CD14-positive monocyte (primary cell): ENCODE results near the gene VSTM4. TPM values are rescaled to one million over a fixed set of nuclear protein-coding genes. Genes with fewer than 3 reads are reported as not detected.

ENCODE experiments used
- DNase-seq, 3 donors: peaks; one replicate each; pipeline ENCODE4 v3.0.0-alpha.2; 2011 to 2022
- H2AFZ ChIP-seq: 2 replicates; pipeline ENCODE4 v1.6.0; 2012; ENCODE audit warnings: mild to moderate bottlenecking, low read depth, low read length, inconsistent platforms; ENCODE audit not compliant: insufficient read depth, poor library complexity, severe bottlenecking
- H3K27ac ChIP-seq, 2 donors: 1 replicate in 1 of 2; 2 replicates in 1 of 2; pipeline ENCODE4 v1.5.1; 2012 to 2013; ENCODE audit warnings: low read length in 2 of 2, control low read depth in 1 of 2, inconsistent platforms in 1 of 2, low read depth in 1 of 2, mild to moderate bottlenecking in 1 of 2
- H3K27me3 ChIP-seq, 2 donors: one replicate each; pipeline versions ENCODE4 v1.6.0 to v1.6.1; 2011 to 2013; ENCODE audit warnings: low read length in 2 of 2; ENCODE audit not compliant: control insufficient read depth in 2 of 2, insufficient read depth in 2 of 2
- H3K36me3 ChIP-seq, 2 donors: replicated peaks in 1 of 2; 1 replicate in 1 of 2; 2 replicates in 1 of 2; pipeline versions ENCODE4 v1.5.1 to v1.6.1; 2012 to 2013; ENCODE audit warnings: low read length in 2 of 2, control low read depth in 1 of 2, inconsistent platforms in 1 of 2, mild to moderate bottlenecking in 1 of 2; ENCODE audit not compliant: insufficient read depth in 2 of 2, control insufficient read depth in 1 of 2
- H3K4me1 ChIP-seq, 2 donors: 1 replicate in 1 of 2; 2 replicates in 1 of 2; pipeline versions ENCODE4 v1.5.1 to v1.6.1; 2012 to 2013; ENCODE audit warnings: low read length in 2 of 2, control low read depth in 1 of 2, inconsistent platforms in 1 of 2, mild to moderate bottlenecking in 1 of 2, moderate library complexity in 1 of 2; ENCODE audit not compliant: insufficient read depth in 2 of 2, control insufficient read depth in 1 of 2
- H3K4me2 ChIP-seq: replicated peaks from 2 replicates; pipeline ENCODE3; 2012; ENCODE audit warnings: low read length, moderate library complexity, mild to moderate bottlenecking; ENCODE audit not compliant: poor library complexity, severe bottlenecking; ENCODE audit errors: extremely low read depth
- H3K4me3 ChIP-seq, 3 experiments: fragments of 200-600 bp in 1 of 3; sonication (generic) in 1 of 3; replicated peaks in 1 of 3; 1 replicate in 2 of 3; 2 replicates in 1 of 3; pipeline ENCODE4 v1.5.1; 2011 to 2013; ENCODE audit warnings: low read length in 3 of 3, mild to moderate bottlenecking in 3 of 3, control low read depth in 2 of 3, low read depth in 2 of 3, inconsistent platforms in 1 of 3, moderate library complexity in 1 of 3
- H3K79me2 ChIP-seq: 2 replicates; pipeline ENCODE4 v1.6.0; 2012; ENCODE audit warnings: mild to moderate bottlenecking, control low read depth, inconsistent platforms, low read length, moderate library complexity; ENCODE audit not compliant: insufficient read depth
- H3K9ac ChIP-seq: 2 replicates; pipeline ENCODE4 v1.6.0; 2017; ENCODE audit warnings: low read length, mild to moderate bottlenecking; ENCODE audit not compliant: insufficient read depth, poor library complexity, severe bottlenecking
- H3K9me3 ChIP-seq, 2 donors: replicated peaks in 1 of 2; 1 replicate in 1 of 2; 2 replicates in 1 of 2; pipeline versions ENCODE4 v1.5.1 to v1.6.1; 2012 to 2013; ENCODE audit warnings: low read length in 2 of 2, control low read depth in 1 of 2; ENCODE audit not compliant: control insufficient read depth in 1 of 2, insufficient read depth in 1 of 2
- H4K20me1 ChIP-seq: 2 replicates; pipeline ENCODE4 v1.6.0; 2012; ENCODE audit warnings: mild to moderate bottlenecking, low read length, control low read depth, moderate library complexity; ENCODE audit not compliant: insufficient read depth
- H3K27ac Mint-ChIP-seq, 7 donors: one replicate each; pipeline ENCODE4 v1.8.0; 2020; ENCODE audit warnings: mild to moderate bottlenecking in 7 of 7, mixed read lengths in 7 of 7, moderate library complexity in 6 of 7, inconsistent platforms in 2 of 7
- H3K27me3 Mint-ChIP-seq, 3 donors: one replicate each; pipeline ENCODE4 v1.8.0; 2021 to 2022; ENCODE audit warnings: low read depth in 3 of 3, mild to moderate bottlenecking in 3 of 3, mixed read lengths in 3 of 3, moderate library complexity in 3 of 3, inconsistent platforms in 1 of 3
- H3K36me3 Mint-ChIP-seq, 2 donors: one replicate each; pipeline ENCODE4 v1.8.0; 2020; ENCODE audit warnings: mixed read lengths in 2 of 2, inconsistent platforms in 1 of 2, mild to moderate bottlenecking in 1 of 2
- H3K4me1 Mint-ChIP-seq: one replicate; pipeline ENCODE4 v1.8.0; 2020; ENCODE audit warnings: mild to moderate bottlenecking, mixed read lengths
- H3K4me3 Mint-ChIP-seq, 2 donors: one replicate each; pipeline ENCODE4 v1.8.0; 2020; ENCODE audit warnings: mild to moderate bottlenecking in 2 of 2, mixed read lengths in 2 of 2, moderate library complexity in 1 of 2
- H3K9me3 Mint-ChIP-seq, 7 donors: one replicate each; pipeline ENCODE4 v1.8.0; 2020 to 2022; ENCODE audit warnings: mixed read lengths in 7 of 7, mild to moderate bottlenecking in 6 of 7, moderate library complexity in 6 of 7, inconsistent platforms in 2 of 7
- WGBS: methylation state at CpG from one replicate; pipeline ENCODE4 v1.1.5; 2013; ENCODE audit warnings: missing lambda C conversion rate; ENCODE audit not compliant: insufficient coverage; 5-methylcytosine and 5-hydroxymethylcytosine counted together
- intact Hi-C, 2 donors: fragments of 100-400 bp; cut with micrococcal nuclease; formaldehyde crosslinking; loops; one replicate each; pipeline versions ENCODE4 v1.15.0 to v1.15.1; 2023
- polyA plus RNA-seq, 3 donors: library from polyadenylated mRNA; depleted of rRNA in 1 of 3; unstranded in 2 of 3; stranded (reverse) in 1 of 3; fragments of 300-500 nt in 2 of 3; fragments of >200 nt in 1 of 3; fragmentation: Illumina TruSeq in 2 of 3; gene quantifications; 1 replicate in 2 of 3; 2 replicates in 1 of 3; pipeline ENCODE4 v1.2.3, GENCODE V29; 2012 to 2021
- TF ChIP-seq, protein P1 (sequence below): fragments of 200-600 bp; IDR thresholded peaks from one replicate; pipeline ENCODE4 v1.8.0; 2022; ENCODE audit warnings: antibody characterized with exemption, mild to moderate bottlenecking

The VSTM4 gene
- polyA plus RNA-seq, 3 donors: not detected

DNA sequence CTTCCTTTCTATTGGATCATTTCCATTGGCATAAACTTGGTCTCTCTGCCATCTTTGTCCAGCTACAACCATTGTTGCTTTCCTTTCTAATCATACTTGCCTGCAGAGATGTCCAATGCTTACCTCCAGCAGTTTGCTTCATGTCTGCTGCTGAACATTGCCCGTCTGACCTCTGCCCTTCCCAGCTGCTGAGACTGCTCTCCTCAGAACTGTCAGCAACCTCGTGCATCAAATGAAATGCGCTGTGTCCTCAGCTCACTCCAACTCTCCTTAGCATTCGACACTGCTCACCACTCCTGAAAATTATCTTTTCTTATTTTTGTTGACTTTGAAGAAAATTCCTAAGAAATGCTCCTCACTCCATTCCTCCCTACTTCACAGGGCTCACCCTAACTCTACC is 13.5 kb upstream of the VSTM4 start:
- Histone ChIP-seq H3K4me3 (no peak overlapping the region), H3K36me3 (no peaks in the 10 kb centered on the region), H3K79me2 (no peaks in the 10 kb centered on the region), H3K9me3 (no peaks in the 10 kb centered on the region), H3K4me2 (no peak overlapping the region), H3K9ac (no peak overlapping the region), H3K4me1 (no peaks in the 10 kb centered on the region), H3K27ac (no peak overlapping the region), H3K27me3 (no peaks in the 10 kb centered on the region), H2AFZ (no peak overlapping the region), H4K20me1 (no peaks in the 10 kb centered on the region)
- Mint-ChIP-seq H3K36me3 (no peaks in the 10 kb centered on the region), H3K4me3 (no peak overlapping the region), H3K9me3 (peaks cover 0 to 3% (median 0%) of the 10 kb centered on the region in 7 donors), H3K27ac (no peak overlapping the region), H3K4me1 (no peaks in the 10 kb centered on the region), H3K27me3 (peaks cover 2 to 5% (median 4%) of the 10 kb centered on the region in 3 donors)
- no peak for DNase-seq
- intact Hi-C loops: no loop called here
- TF ChIP-seq, protein P1, sequence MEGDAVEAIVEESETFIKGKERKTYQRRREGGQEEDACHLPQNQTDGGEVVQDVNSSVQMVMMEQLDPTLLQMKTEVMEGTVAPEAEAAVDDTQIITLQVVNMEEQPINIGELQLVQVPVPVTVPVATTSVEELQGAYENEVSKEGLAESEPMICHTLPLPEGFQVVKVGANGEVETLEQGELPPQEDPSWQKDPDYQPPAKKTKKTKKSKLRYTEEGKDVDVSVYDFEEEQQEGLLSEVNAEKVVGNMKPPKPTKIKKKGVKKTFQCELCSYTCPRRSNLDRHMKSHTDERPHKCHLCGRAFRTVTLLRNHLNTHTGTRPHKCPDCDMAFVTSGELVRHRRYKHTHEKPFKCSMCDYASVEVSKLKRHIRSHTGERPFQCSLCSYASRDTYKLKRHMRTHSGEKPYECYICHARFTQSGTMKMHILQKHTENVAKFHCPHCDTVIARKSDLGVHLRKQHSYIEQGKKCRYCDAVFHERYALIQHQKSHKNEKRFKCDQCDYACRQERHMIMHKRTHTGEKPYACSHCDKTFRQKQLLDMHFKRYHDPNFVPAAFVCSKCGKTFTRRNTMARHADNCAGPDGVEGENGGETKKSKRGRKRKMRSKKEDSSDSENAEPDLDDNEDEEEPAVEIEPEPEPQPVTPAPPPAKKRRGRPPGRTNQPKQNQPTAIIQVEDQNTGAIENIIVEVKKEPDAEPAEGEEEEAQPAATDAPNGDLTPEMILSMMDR: no peak
- 86% methylated on average over 3 of the region's 4 CpGs for WGBS

DNA sequence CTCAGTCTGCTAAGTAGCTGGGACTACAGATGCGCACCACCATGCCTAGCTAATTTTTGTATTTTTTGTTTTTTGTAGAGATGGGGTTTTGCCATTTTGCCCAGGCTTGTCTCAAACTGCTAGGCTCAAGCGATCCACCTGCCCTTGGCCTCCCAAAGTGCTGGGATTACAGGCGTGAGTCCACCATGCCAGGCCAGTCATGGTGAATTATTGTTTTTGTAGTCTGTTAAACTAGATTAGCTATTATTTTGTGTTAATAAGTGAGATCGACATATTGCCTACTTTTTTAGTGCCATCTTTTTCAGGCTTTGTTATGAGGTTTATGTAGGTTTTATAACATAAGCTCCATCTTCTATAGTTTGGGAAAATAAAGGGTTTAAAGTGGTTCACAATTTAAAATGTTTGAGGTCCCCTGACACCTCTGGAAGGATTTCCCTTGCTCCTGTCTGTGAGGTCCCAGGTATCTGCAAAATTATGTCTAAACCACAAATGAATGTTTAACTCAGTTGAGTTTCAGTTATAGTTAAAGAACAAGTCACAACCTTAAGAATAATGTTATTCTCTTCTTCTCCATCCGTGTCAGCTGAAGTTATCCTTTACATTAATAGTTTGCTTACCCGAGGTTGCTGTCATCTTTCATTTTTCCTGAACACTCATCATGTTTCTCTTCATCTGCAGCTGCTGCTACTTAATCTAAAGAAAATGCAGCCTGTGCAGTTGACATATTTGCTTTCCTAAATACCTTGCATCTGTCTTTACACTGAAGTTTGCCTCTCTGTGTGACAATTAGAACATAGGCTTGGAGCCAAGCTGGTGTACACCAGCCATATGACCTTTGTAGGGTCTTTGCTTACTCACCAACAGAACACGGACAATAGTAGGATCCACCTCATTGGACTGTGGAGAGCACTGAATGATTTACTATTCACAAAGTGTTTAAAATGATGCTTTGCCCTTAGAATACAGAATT is 8.9 kb upstream of the VSTM4 start:
- no peaks in the 10 kb centered on the region for H3K36me3 Mint-ChIP-seq
- no peak overlapping the region for H3K4me3 Mint-ChIP-seq

More for the DNA sequence above, 8.9 kb upstream of the VSTM4 start:
- TF ChIP-seq, protein P1: no peak
- H3K4me1 Mint-ChIP-seq: no peaks in the 10 kb centered on the region
- no peak overlapping the region for H3K27ac Mint-ChIP-seq
- Histone ChIP-seq H3K27me3 (no peaks in the 10 kb centered on the region), H3K36me3 (no peaks in the 10 kb centered on the region), H3K9ac (no peak overlapping the region), H3K79me2 (no peaks in the 10 kb centered on the region), H3K4me3 (no peak overlapping the region), H3K27ac (no peak overlapping the region), H2AFZ (no peak overlapping the region), H3K4me2 (no peak overlapping the region), H4K20me1 (no peaks in the 10 kb centered on the region), H3K4me1 (no peaks in the 10 kb centered on the region), H3K9me3 (no peaks in the 10 kb centered on the region)
- no peak for DNase-seq
- H3K27me3 Mint-ChIP-seq: peaks cover 0 to 5% (median 4%) of the 10 kb centered on the region in 3 donors
- intact Hi-C loops: no loop called here
- H3K9me3 Mint-ChIP-seq: peaks cover 0 to 3% (median 0%) of the 10 kb centered on the region in 7 donors
- WGBS: 83% methylated on average over 3 of the region's 7 CpGs
